Activated CD4-positive, alpha-beta T cell treated with anti-CD3 and anti-CD28 coated beads, Interleukin-10, Interleukin-2, amounts not matched to agents 100 ng/mL and 50 ng/mL, durations not matched to agents 16 hours and 8 hours (primary cell): ENCODE results near the gene MRPL20.
"Not testable (repeated sequence)": the region's sequence is repeated elsewhere in the genome, so short reads cannot be mapped to it uniquely, and the experiment has no call there.

Experiments
- DNase-seq: peaks from one replicate; pipeline ENCODE4 v3.0.0-alpha.2; 2020

MRPL20 gene

DNA sequence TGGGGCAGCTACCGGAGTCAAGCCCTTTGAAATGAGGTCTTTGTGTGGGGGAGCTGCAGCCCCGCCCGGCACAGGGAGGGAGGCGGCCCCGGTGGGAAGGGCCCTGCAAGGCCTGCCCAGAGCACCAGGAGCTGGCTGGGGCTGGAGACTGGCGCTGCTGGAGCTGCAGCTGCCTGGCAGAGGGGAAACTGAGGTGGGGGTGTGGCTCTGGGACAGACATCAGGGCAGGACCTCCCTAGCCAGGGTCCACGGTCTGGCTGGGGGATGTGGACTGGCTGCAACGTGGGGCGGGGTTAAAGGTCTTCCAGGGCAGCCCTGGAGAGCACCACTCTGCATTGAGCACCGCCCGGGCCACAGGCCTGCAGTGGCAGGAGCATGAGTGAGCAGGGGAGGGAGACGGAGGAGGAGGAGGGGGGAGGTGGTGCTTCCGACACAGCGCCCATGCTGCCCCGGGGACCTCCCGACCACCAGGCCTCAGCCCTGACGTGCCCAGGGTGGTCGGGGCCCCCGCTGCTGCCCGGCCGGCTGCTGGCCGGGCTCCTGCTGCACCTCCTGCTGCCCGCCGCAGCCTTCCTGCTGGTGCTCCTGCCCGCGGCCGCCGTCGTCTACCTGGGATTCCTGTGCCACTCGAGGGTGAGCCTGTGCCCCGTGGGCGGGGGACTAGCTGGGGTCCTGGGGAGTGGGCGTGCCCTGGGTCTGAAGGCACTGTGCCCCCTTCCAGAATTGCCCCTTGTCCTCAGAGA lies 18.8 kb upstream of the MRPL20 start:
- DNase-seq = no peak

DNA sequence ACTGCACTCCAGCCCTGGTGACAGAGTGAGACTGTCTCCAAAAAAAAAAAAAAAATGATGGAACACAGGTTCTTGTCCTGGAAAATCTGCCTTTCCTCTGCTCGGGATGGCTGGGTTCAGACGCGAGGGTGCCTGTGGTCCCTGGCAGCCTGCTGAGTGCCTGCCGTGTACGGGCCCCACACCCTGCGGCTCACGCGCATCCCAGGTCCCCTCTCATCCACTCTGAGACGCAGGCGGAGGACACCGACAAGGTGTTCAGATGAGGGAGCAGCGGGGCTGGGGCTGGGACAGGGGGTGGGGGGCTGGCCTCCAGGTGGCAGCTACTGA lies 18.3 kb upstream of the MRPL20 start:
- DNase-seq = no peak

DNA sequence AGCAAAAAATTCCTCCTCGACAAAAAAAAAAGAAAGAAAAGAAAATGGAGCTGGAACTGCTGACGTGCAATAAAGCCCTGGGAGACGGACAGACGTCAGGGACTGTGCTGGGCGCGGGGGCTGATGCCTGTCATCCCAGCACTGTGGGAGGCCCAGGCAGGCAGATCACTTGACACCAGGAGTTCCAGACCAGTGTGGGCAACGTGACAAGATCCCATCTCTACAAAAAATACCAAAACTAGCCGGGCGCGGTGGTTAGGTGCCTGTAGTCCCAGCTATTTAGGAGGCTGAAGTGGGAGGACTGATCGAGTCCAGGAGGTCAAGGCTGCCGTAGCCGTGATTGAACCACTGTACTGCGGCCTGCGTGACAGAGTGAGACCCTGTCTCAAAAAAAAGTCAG lies 17.6 kb upstream of the MRPL20 start:
- no peak for DNase-seq

DNA sequence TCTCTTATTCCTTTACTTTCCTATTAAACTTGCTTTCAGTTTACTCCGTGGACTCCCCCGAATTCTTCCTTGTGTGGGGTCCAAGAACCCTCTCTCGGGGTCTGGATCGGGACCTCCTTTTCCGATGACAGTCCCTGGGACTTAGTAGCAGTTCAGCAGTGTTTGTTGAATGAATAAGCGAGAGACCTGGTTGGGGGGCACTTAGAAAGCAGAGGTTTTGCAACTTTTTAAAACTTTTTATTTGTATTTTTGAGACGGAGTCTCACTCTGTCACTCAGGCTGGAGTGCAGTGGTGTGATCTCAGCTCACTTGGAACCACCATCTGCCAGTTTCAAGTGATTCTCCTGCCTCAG lies 16.1 kb upstream of the MRPL20 start:
- no peak for DNase-seq

DNA sequence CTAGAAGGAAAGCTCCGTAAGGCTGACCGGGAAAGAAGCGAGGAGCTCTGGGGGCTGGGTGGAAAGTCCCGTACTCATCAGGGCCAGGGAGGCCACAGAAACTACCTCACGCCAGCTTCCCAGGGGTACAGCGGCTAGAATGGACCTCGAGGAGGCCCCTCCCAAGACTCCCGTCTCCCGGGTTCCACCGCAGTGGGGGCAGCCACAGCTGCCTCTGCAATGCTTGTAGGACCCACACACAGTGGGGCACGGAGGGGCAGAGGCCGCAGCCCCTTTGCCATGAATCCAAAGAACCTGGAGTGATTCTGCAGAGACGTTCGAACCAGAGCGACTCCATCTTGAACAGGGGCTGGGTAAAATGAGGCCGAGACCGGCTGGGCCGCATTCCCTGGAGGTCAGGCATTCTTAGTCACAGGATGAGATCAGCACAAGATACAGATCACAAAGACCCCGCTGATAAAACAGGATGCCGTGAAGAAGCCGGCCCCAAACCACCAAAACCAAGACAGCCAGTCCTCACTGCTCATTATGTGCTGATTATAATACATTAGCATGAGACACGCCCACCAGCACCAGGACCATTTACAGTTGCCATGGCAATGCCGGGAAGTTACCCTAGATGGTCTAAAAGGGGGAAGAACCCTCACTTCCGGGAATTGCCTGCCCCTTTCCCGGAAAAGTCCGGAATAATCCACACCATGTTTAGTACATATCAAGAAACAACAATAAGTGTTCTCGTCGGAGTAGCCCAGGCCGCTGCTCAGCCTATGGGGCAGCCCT lies 15.6 kb upstream of the MRPL20 start:
- no peak for DNase-seq

DNA sequence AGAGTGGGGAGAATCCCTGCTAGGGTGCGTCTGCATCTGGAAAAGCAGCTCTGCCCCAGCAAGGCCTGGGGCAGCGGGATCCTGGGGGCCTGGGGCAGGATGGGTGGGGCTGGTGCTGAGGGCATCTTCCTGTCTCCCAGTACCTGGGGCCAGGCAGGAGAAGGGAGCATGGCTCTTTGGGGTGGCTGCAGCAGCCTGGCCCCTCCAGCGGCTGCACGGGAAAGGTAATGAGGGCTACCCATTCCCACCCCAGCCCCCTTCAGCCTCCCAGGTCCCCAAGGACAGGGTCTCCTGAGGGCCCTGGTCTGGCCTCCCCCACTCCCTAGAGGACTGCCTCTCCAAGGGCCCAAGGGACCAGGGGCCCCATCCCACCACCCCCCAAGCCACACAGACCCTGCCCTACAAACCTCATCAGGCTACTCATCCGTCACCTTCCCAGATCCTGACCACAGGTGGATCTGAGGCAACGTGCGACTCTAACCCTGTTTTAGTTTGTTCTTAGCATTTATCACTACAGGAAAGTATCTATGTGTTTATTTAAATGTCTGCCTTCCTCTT lies 14.9 kb upstream of the MRPL20 start:
- no peak for DNase-seq

DNA sequence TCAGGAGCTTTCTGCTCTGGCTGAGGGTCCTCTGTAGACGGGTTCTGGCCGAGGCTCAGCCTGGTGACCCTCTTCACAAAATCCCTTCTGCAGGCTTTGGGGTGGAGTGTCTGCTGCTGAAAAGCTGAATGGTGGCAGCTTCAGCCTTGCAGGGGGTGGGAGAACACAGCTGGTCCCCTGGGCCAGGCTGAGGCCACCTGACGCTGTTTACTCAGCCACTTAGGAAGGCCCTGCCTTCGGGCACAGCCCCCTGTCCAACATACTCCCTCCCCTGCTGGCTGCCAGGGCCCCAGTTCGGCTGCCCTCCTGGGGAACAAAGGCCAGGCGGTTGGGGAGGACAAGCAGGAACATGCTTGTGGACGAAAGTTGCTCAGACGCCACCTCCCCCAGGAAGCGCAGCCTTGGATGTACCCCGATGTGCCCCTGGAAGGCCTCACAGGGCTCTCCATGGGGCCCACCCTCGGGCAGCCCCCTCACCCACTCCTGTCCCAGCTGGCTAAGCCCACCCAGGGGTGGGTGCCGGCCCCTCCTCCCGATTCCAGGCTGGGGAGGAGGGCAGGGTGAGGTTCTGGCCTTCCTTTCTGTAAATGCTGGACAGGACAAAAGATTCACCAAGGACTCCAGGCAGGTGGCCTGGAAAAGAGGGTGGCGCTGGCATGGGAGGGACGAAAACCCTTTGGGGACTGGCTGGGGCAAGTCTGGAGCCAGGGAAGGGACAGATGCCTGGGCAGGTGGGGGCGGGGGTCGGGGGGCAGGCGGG lies 14.2 kb upstream of the MRPL20 start, which contains the start of gene ANKRD65:
Gene ANKRD65, minus strand, starts transcription at position 130 of the 760 bp plus-strand sequence. CDS start 271 bp downstream, outside the sequence.
- DNase-seq = no peak

DNA sequence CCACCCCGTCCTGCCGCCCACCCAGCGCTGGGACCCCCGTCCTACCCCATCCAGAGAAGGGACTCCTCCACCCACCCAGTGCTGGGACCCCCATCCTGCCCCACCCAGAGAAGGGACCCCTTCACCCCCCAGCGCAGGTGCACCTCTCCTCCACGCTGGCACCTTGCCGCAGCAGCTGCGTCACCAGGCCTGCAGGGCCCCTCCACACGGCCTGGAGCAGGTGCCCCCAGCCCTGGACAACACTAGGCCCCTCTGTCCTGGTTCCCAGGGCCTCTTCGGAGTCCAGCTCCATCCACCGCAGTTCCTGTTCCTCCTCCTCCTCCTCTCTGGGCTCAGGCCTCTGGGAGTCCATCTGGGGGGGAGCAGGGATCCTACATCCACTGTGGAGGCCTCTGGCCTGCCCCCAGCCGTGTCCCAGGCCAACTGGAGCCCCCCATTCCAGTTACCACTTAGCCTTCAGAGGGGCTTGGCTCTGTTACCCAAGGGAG lies 13.6 kb upstream of the MRPL20 start:
- no peak for DNase-seq

DNA sequence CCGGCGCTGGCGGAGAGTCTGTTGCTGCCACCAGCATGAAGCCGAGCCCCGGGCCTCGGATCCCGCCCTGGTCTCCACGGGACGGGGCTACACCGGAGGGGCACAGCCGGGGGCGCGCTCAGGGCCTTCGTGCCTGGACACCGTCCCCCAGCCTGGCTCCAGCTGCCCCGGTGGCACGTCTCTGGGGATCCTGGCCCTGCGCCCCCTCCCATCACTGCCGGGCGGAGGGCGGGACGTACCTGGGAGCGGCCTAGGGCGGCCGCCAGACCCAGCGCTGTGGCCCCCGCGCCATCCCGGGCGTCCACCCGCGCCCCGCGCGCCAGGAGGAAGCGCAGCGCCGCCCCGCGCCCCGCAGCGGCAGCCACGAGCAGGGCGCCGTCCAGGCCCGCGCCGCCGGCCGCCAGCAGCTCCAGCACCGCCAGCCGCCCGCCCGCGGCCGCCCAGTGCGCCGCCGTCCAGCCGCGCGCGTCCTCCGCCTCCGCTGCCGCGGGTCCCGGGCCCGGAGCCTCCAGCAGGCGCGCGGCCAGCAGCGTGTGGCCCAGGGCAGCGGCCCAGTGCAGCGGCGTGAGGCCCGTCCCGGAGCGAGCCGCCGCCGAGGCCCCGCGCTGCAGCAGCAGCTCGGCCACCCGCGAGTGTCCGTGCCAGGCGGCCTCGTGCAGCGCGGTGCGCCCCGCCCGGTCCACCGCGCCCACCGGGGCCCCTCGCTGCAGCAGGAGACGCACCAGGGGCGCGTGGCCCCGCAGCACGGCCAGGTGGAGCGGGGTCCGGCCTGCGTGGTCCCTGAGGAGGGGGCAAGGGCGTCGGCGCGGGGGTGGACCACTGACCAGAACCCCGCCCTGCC lies 12.9 kb upstream of the MRPL20 start:
- no peak for DNase-seq

DNA sequence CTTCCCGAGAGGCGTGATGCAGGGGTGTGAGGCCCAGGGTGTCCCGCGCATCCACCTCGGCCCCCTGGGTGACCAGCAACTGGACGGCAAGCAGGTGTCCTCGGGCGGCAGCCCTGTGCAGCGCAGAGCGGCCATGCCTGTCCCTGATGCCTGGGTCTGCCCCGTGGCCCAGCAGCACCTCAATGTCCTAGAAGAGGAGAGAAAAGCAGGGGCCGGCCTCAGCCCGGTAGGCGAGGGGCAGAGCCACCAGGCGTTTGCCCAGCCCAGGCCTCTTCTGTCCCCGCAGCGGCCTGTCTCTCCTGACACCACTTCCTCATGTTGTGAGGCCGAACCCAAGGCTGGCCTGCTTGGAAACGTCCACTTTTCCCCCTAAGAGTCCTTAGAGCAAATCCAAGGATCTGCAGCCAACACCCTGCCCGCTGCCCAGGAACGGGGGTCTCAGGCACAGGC lies 12.3 kb upstream of the MRPL20 start:
- no peak for DNase-seq

DNA sequence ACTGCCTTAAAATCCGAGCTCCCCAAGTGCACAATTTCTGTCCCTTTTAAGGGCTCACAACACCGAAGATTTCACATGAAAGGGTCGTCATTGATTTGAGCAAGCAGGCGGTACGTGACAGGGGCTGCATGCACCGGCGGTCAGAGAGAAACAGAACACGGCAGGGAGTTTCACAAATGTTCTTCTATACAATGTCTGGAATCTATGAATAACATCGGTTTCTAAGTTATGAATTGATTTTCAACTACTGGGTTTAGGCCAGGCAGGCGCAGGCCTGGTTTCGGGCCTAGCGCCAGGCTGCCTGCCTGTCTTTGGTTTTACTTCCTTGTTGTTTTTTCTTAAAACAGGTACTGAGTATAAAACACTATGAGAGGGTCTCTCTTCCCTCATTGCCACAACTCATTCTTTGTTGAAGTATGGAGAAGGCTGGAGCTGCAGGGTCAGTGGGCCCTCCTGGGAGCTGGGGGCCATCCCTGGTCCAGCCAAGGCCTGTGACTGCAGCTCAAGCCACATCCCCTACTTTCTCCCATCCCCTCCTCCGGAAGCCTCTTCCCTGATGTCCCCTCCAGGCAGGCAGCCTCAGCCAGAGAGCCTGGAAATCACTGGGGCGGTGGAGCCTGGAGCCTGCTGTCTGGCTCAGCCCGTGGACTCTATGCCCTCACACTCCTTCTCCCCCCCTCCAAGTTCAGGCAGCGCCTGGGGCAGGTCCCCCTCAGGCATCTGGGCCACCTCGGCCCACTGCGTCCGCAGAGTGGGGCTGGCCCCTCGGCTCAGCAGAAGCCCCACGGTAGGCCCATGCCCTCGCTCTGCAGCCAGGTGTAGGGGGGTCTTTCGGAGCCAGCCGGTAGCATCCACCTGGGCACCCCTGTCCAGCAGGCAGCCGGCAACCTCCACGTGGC lies 11.6 kb upstream of the MRPL20 start:
- DNase-seq = no peak

DNA sequence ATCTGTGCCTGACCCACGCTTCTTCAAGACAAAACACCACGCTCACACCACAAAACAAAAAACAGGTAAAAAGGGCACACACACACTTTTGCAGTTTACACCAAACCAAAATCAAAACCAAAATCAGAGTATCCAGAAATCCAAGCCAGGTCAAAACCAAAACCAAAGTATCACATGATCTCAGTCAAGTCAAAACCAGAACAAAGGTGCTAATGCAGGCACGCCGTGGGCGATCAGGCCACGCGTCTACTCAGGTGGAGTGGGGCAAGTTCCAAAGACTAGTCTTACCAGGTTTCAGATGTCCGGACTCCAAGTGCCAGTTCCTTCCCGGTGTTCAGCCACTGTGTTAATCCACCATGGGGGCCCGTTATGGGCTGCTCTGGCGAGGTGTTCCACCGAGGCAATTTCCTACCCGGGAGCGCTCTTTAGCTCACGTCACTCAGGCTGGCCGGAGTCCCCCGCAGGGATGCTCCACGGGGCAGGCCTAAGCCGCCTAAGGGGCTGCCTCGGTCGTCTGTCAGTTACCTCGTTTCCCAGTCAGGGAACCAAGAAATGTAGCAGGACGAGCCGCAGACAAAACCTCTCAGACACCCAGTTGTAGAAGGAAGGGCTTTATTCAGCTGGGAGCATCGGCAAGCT lies 10.9 kb upstream of the MRPL20 start:
- peak; percentile 63 for DNase-seq

DNA sequence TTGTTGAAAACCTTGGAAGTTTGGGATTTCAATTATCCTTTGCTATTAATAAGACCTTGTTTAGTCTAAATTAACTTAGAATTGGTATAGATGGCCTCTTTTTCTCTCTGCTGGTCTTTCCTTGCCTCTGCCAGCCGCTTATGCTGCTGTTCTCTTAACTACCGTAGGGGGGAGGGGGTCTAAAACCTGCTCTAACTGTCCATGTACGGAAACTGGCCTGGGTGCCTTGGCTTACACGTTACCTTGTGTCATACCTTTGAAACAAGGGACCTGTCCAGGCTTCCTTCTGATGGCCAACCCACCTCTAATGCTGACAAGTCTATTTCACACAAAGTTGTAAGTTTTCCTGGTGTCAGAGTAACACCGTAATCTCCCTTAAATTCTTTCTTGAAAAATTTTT lies 10.3 kb upstream of the MRPL20 start:
- DNase-seq = not testable (repeated sequence)

DNA sequence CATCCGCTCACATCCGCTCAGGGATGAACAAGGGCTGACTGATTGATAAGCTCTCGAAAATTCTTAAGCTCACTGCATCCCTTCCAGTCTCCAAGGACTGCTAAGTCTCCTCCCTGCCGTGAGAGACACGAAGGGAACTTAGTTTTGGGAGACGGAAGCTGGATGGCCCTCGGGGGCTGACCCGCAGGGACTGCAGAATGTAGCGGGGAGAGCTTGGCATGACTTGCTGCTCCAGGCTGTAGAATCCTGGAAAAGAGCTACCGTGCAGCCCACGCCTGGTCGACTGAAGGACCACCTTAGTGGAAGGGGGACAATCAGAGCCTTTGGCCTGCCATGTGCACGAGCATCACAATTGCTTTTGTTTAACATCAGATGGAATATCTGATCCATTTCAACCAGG lies 8.7 kb upstream of the MRPL20 start:
- no peak for DNase-seq

DNA sequence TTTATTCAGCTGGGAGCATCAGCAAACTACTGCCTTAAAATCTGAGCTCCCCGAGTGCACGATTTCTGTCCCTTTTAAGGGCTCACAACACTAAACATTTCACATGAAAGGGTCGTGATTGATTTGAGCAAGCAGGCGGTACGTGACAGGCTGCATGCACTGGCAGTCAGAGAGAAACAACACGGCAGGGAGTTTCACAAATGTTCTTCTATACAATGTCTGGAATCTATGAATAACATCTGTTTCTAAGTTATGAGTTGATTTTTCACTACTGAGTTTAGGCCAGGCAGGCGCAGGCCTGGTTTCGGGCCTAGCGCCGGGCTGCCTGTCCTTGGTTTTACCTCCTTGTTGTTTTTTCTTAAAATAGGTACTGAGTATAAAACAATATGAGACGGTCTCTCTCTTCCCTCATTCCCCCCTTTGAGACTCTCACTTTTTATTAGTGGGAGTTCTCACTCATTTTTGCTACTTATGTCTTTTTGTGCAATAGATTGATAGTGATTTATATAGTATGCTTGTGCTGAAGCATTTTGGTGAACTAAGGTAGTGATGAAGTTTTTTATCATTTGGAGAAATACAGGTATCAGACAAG lies 5.3 kb upstream of the MRPL20 start:
- DNase-seq = not testable (repeated sequence)

DNA sequence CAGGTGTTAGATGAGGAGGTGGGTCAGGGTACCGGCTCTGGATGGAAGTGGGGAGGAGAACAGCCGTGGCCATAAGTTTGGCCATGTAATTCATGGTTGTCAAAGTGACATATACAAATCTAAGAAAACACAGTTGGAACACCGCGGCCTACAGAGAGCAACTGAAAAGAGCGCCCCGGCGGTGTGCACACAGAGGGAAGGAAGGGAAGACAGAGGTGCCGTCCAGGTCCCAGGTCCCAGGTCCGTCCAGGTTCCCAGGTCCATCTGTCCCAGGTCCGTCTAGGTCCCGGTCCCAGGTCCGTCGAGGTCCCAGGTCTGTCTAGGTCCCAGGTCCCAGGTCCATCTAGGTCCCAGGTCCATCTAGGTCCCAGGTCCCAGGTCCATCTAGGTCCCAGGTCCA lies 4.5 kb upstream of the MRPL20 start:
- DNase-seq = no peak

DNA sequence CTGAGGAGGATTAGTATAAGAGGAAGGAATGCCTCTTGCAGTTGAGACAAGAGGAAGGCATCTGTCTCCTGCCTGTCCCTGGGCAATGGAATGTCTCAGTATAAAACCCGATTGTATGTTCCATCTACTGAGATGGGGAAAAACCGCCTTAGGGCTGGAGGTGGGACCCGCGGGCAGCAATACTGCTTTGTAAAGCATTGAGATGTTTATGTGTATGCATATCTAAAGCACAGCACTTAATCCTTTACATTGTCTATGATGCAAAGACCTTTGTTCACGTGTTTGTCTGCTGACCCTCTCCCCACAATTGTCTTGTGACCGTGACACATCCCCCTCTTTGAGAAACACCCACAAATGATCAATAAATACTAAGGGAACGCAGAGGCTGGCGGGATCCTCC lies 3.1 kb upstream of the MRPL20 start:
- not testable (repeated sequence) for DNase-seq

DNA sequence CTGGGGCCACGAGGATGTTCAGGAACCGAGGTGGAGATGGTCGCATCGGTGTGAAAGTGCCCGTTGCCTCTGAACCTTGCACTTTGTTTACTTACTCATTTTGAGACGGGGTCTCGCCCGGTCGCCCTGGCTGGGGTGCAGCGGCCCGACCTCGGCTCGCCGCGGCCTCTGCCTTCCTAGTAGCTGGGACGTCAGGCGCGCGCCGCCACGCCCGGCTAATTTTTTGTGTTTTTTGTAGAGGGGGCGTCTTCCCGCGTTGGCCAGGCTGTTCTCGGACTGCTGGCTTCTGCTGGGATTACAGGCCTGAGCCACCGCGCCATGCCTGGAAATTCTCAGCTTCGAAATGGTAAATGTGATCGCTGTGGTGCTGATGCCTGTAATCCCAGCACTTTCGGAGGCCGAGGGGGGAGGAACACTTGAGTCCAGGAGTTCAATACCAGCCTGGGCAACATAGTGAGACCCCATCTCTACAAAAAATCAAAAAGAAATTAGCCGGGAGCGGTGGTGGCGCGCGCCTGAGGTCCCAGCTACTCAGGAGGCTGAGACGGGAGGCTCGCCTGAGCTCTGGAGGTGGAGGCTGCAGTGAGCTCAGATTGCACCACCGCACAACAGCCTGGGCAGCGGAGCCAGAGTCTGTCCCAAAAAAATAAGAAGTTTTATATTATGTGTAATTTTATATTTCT lies 684 bp upstream of the MRPL20 start:
- peak; percentile 41 for DNase-seq

DNA sequence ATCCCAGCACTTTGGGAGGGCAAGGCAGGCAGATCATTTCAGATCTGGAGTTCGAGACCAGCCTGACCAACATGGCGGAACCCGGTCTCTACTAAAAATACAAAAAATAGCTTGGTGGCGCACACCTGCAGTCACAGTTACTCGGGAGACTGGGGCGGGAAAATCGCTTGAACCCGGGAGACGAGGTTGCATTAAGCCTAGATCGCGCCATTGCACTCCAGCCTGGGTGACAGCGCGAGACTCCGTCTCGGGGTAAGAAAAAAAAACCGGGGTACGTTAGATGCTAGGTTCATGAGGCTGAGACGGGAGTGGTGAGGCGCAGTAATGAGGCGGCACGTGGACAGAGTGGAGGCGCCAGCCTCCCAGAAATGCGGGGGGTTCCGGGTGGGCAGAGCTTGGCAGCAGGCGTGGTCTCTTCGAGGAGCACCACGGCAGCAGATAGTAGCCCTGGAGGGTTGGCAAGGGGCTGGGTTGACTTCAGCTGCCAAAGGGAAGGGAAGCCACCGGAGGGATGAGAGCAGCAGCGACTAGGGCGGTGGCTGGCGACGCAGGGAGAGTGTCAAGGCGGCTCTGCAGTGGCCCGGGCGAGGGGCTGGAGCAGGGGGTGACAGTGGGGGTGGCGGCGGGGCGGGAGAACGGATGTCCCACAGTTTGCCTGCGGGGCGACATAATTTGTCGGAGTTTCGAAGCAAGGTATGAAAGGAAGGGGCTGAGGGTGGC lies 832 bp downstream of the MRPL20 start:
- peak; percentile 30 for DNase-seq
